IPS DF 4.7 (cell line): ENCODE measurements around the gene PODXL2.
"Not testable (repeated sequence)": the region's sequence is repeated elsewhere in the genome, so short reads cannot be mapped to it uniquely, and the experiment has no call there.

Experiments used
- DNase-seq: peaks from one replicate; pipeline ENCODE4 v3.0.0-alpha.2; 2013; ENCODE audit warnings: low spot score; ENCODE audit errors: extremely low read depth

PODXL2 gene

GRCh38 chr3:127688416-127689265 is 59.7 kb downstream of the PODXL2 start:
- no peak for DNase-seq

GRCh38 chr3:127689266-127689860 is 60.4 kb downstream of the PODXL2 start:
- no peak for DNase-seq

- no peak for DNase-seq
These were observed 61.1 kb downstream of the PODXL2 start for GRCh38 chr3:127690106-127690505.

- no peak for DNase-seq
These were observed 62.0 kb downstream of the PODXL2 start for GRCh38 chr3:127690823-127691452.

DNA sequence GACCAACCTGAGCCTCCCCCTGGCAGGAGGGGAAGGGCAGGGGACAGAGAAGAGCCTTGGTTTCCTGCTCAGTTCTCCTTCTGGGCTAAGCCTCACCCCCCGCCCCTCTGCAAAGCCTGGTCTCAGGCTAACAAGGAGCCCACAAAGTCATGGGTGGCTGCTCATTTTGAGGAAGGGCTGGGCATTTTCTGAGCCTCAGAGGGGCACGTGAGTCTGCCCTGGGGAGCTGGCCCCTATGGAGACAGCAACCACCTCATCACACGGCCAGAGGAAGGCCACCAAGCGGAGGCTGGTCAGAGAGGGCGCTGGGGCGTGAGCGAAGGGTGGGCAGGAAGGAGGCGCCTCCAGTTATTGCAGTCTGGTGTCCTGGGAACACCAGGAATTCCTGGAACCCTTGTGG is 62.5 kb downstream of the PODXL2 start:
- no peak for DNase-seq

GRCh38 chr3:127691974-127692373 is 63.0 kb downstream of the PODXL2 start:
- no peak for DNase-seq

GRCh38 chr3:127692501-127693335 is 63.7 kb downstream of the PODXL2 start:
- no peak for DNase-seq

- no peak for DNase-seq
These were observed 64.4 kb downstream of the PODXL2 start for GRCh38 chr3:127693336-127693843.

- DNase-seq, result no peak
These were observed 65.7 kb downstream of the PODXL2 start for GRCh38 chr3:127694467-127695215.

DNA sequence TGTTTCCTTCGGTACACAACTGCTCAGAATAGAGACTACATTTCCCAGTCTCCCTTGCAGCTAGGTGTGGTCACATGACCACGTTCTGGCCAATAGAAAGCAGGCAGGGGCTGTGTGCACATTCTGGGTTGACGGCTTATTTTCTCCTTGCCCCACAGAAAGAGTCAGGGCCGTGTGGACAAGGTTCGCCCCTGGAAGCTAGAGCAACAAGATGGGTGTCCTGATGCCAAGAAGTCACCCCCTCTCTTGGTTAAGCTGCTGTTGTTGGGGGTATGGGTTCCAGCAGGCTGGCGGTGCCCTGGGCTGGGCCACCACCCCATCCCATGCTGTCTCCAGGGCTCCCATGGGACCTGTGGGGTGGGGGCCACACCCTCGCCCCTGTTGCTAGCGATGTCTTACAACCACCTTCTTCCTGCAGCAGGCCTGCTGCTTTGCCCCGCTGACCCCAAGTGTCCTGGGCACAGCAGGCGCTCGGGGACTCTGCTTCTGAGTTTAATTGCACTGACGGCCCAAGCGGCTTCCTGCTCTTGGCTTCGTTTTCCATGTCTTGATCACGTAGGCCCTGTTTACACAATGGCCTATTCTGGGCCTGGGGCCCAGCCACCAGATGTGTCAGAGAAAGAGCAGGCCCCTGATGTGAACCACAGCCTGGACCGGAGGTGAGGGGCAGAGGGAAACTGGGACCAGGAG is 68.7 kb downstream of the PODXL2 start:
- DNase-seq, result no peak

DNA sequence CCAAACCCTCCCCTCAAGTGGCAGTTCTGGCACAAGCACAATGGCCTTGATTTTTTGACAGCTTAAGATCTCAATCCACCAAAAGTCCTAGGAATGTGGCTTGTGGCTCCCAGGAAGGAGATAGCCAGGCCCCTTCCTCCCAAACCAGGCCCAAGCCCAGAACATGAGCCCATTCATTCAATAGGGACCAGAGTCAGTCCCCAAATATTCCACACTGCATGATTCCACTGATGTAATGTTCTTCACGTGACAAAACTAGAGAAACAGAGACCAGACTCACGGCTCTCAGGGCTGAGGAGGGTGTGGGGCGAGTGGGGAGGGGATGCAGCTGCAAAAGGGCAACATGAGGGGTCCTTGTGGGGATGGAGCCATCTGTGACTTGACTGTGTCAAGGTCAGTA is 69.3 kb downstream of the PODXL2 start:
- no peak for DNase-seq

DNA sequence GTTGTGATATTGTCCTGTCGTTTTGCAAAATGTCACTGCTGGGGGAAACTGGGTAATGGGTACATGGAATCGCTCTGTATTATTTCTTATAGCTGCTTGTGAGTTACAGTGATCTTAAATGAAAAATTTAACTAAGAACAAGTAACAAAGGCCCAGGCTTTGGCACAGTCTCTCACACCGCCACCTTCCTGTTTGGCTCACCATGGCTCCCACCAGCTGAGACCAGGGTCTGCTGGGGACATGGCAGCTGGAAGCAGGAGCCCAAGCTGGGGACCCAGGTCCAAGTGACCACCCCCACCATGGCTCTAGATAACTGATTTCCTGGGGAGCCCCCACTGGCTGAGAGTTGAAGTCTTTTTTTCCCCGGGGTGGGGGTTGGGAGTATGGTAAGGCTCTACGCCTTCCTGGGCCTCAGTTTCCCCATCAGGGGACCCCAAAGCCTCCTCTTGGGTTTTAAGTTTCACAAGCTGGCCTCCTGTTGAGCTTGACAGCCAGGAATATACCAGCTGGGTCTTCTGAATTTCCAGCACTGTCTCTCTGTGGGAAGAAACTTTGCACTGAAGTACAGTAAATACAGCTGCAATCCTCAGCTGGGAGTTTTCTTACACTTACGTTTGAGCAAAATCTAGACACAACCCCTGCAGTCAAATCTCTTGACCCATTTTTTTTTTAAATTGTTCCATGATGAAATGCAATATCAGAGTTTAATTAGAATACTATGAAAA is 69.9 kb downstream of the PODXL2 start:
- no peak for DNase-seq

- DNase-seq, result no peak
These were observed 70.7 kb downstream of the PODXL2 start for GRCh38 chr3:127699416-127700300.

GRCh38 chr3:127700406-127700805 is 71.4 kb downstream of the PODXL2 start:
- DNase-seq, result no peak

DNA sequence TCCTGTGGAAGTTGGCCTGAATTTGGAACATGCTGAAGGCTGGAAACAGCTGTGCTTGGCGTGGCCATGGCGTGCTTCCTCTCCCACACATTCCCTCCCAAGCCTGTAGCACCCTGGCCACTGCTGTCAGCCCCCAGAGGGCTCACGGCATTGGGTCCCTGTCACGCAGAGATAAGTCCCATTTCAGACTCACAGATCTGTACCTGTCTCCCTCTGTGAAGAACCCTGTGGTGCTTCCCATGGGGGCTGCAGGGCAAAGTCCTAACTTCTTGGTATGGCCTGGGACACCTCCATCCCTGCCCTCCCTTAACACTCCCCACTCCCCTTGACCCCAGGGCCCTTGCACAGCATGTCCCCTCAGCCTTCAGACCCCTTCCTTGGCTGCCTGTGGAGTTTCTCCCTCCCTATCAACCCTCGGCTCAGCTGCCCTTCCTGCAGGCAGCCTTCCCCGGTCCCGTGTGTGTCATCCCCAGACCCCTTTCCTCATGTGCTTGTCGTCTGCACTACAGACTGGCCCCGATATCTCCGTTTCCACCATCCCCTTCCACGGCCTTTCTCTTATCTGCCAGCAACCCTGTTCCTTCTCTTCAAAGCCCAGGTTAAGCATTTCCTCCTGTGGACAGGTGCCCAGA is 72.4 kb downstream of the PODXL2 start:
- DNase-seq, result no peak

- no peak for DNase-seq
These were observed 73.2 kb downstream of the PODXL2 start for GRCh38 chr3:127702151-127702578.

GRCh38 chr3:127704840-127705239 is 75.9 kb downstream of the PODXL2 start:
- DNase-seq, result not testable (repeated sequence)

DNA sequence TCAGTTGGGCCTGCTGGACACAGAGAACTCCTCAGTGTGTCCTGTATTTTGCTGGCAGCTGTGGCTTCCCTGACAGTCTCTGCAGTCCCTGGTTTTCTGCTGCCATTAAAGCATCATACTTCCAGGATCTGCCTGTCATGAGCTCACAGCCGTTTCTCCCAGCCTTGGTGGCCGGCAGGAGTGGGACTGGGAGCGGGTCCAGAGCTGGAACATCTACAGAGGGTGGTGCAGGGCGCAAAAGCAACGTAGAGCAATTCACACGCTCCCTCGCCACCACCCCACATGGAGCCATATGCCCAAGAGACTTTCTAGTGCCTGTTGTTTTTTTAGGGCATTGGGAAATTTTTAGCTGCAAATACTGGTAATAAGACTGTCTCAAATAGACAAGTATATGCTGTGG is 77.3 kb downstream of the PODXL2 start:
- no peak for DNase-seq
